ENCODE data around the gene ZDHHC13. TPM values are rescaled to one million over a fixed set of nuclear protein-coding genes. Genes with fewer than 3 reads are reported as not detected.

Gene ZDHHC13
- total and polyA plus RNA-seq, 7 donors: 0.70 to 2.6 (median 1.4) TPM

- no peaks in the 10 kb centered on the region for H3K27me3 ChIP-seq (ENCODE audit: insufficient read depth in 3 of 3, low read length in 2 of 3)
- ATAC-seq (no peak), DNase-seq (no peak)
- intact Hi-C loops (cut with DNase I): no loop called here
- H3K4me3 ChIP-seq: no peak overlapping the region
- H3K27ac ChIP-seq: no peak overlapping the region
- no peaks in the 10 kb centered on the region for H3K9me3 ChIP-seq
- H3K36me3 ChIP-seq (ENCODE audit: insufficient read depth in 1 of 2, low read depth in 1 of 2): peaks cover 7 to 55% of the 10 kb centered on the region in 2 donors
- TF ChIP-seq CTCF (IDR thresholded peaks at IDR 0.05): no peak
- no peaks in the 10 kb centered on the region for H3K4me1 ChIP-seq
- 79 to 85% (median 84%) methylated on average over 2 of the region's 2 CpGs for WGBS, 3 donors
These were observed 59.7 kb downstream of the ZDHHC13 start for GRCh38 chr11:19176629-19177186.

- no peak for TF ChIP-seq CTCF (IDR thresholded peaks at IDR 0.05)
- Histone ChIP-seq H3K4me1 (no peaks in the 10 kb centered on the region), H3K27ac (no peak overlapping the region), H3K9me3 (no peaks in the 10 kb centered on the region), H3K36me3 (ENCODE audit: insufficient read depth in 1 of 2, low read depth in 1 of 2) (peaks cover 8 to 89% of the 10 kb centered on the region in 2 donors), H3K27me3 (ENCODE audit: insufficient read depth in 3 of 3, low read length in 2 of 3) (no peaks in the 10 kb centered on the region), H3K4me3 (no peak overlapping the region)
- intact Hi-C loops (cut with DNase I): loop anchor here in 1 of 2 donors (10.0 kb wide), 1 partner anchor 63 kb away; the partner anchor contains the start of gene E2F8
- ATAC-seq (peak in 2 of 4 donors; percentile 11 to 13), DNase-seq (no peak)
- 60 to 76% (median 72%) methylated on average over 5 of the region's 5 CpGs for WGBS, 3 donors
These were observed 64.7 kb downstream of the ZDHHC13 start for GRCh38 chr11:19181531-19182261.

GRCh38 chr11:19183646-19184045, 66.7 kb downstream of the ZDHHC13 start:
- WGBS, 3 donors: 62 to 76% (median 74%) methylated on average over 7 of the region's 7 CpGs
- DNase-seq: no peak
- Histone ChIP-seq H3K4me1 (no peaks in the 10 kb centered on the region), H3K27ac (no peak overlapping the region), H3K4me3 (no peak overlapping the region), H3K27me3 (ENCODE audit: insufficient read depth in 3 of 3, low read length in 2 of 3) (no peaks in the 10 kb centered on the region), H3K9me3 (no peaks in the 10 kb centered on the region), H3K36me3 (ENCODE audit: insufficient read depth in 1 of 2, low read depth in 1 of 2) (peaks cover 5 to 90% of the 10 kb centered on the region in 2 donors)
- ATAC-seq: no peak
- intact Hi-C loops (cut with DNase I): loop anchor here in 1 of 2 donors (10.0 kb wide), 1 partner anchor 61 kb away; the partner anchor contains the start of gene E2F8
- TF ChIP-seq CTCF (IDR thresholded peaks at IDR 0.05): no peak

GRCh38 chr11:19185036-19185435, 68.1 kb downstream of the ZDHHC13 start:
- Histone ChIP-seq H3K27me3 (ENCODE audit: insufficient read depth in 3 of 3, low read length in 2 of 3) (no peaks in the 10 kb centered on the region), H3K27ac (no peak overlapping the region), H3K9me3 (no peaks in the 10 kb centered on the region), H3K36me3 (ENCODE audit: insufficient read depth in 1 of 2, low read depth in 1 of 2) (peaks cover 8 to 97% of the 10 kb centered on the region in 2 donors), H3K4me1 (no peaks in the 10 kb centered on the region), H3K4me3 (no peak overlapping the region)
- ATAC-seq (no peak), DNase-seq (no peak)
- TF ChIP-seq CTCF (IDR thresholded peaks at IDR 0.05): no peak
- 38 to 55% (median 42%) methylated on average over 2 of the region's 2 CpGs for WGBS, 3 donors
- intact Hi-C loops (cut with DNase I): loop anchor here in 1 of 2 donors (10.0 kb wide), 1 partner anchor 60 kb away; the partner anchor contains the start of gene E2F8
